Measurements from ENCODE around the gene AFAP1.

Gene AFAP1

DNA sequence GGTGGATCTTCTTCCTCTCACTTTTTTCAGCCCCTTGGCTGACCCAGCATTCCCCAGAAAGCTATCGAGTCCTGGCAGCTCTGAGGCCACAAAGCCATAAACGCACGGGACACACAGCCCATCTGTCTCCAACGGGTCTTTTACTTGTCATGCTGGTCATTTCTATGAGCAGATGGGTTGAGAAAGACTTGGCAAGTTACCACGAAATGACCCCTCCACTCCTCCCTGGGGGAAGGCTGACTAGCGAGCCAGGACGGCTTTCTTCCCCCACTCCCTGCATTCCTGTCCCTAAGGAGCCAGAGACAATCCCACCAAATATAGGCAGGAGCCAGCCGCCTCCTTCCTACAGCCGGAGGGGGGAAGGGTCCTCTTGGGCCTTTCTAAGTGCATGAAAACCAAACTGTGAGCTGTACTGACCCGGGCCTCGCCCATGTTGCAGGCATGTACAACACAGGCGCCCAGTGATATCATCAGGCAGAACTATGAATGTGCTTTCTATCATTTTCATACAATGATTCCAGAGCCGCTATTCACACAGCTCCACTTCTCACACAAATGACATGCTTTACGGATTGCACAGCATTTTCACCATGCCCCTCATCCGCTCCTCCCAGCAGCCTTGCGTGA lies 28.6 kb downstream of the AFAP1 start:
- DNase-seq: peak; percentile 97

DNA sequence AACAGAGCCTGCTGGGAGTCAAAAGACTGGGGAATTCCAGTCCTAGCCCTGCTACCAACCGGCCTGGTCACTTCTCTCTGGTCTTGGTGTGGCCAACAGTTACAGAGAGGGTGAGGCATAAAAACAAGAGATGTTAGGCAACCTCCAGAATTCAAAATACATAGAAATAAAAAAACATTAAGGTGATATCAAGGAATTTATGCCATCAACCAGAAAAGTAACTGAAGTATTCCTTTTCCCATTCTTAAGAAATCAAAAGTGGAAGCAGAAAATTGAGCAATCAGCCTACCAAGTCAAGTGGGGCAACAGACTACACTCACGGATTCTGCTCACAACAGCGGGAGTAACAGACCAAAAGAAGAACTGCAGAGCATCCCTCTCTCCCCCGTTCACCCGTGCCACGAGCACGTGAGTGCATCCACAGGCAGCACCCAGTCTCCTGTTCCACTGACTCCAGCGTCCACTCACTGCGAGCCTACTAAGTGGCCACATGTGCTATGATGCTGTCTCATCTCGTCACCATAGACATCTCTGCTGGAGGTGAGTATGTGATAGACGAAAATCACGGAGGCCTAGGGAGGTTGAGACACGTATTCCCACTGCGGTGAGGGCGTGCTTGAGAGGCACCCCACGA lies 29.3 kb downstream of the AFAP1 start:
- DNase-seq: peak; percentile 62

DNA sequence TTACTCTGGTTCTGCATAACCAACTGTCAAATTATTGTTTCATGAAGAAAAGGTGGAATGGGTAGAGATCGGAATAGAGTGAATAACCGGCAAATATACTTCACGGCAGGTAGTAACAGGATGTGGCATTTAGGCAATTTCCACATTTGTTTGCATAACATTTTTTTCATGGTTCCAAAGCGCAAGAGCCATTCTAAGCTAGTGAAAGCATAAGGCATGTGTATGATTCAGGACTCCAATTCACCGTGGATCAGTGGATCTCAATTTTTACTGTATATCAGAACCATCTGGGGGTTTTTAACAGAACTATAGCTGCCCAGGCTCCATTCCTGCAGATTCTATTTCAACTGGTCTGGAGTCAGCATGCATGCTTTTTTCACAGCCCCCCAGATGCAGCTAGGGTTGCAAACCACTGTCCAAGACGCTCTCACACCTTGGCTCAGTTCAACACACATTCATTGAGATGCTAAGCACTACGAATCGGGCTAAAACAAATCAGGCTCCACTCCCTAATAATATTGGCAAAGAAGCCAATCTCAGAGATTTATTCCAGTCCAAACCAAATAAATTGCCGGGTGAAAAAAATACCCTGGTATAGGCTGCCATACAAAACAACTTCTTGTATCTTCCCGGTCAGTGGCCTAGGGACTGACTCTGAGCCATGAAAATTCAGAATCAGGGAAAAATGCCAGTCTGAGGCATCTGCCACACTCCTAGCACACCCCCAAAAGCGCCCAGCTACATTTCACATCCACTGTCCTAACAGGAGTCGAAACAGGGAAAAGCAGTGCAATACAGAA lies 30.0 kb downstream of the AFAP1 start:
- DNase-seq: peak; percentile 51

DNA sequence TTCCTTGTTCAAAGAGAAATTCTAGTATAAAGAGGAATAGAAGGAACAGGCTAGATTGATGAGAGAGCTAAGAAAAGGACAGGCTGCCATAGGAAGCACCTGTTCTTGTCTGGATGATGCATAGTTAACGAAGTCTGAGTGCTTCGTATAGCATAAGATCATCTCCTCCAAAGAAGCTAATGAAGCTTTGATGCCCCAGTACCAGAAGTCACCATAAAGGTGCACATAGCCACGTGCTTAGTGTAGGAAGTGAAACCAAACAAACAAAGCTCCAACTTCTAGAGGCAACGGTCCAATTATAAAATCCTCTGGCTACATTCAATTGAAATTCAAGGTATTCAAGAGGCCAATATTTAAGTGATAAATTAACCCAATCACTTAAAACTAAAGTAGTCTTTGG lies 31.0 kb downstream of the AFAP1 start:
- DNase-seq: no peak

DNA sequence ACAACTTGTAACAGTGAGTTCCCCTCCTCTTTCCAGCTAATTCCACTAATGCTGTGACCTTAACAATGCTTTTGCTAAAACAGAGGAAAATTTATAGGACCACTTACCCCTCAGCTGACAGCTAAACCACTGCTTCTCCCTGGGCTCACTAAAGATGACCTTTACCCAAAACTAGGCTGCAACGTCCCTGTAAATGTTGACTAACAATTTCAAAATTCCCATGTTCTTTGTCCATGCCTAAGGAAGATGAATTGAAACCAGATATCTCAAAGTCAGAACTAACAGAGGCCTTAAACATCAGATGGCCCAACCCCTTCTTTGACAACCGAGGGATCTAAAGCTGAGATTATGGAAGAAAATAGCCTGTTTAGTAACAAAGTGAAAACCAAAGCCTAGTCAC lies 32.5 kb downstream of the AFAP1 start:
- DNase-seq: no peak

DNA sequence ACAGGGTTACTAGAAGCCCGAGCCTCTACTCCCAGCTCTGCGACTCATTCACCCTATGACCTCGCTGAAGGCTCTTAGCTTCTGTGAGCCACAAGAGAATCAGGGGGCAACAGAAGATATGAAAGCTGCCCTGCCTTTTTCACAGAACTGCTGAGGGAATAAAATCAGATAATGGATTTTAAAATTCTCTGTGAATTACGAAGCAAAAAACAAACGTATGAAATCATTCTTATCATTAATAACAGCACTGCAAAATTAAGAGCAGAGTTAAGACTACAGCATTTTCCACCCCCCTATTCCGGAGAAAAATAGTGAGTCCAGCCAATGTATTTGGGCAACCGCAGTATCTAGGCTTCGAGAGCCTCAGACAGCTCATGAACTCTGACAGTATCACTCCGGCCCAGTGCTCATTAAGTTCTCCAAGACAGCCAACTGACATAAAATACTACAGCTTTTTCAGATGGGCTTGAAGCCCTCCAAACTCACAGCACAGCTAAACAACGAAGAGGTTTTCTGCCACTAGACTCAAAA lies 33.4 kb downstream of the AFAP1 start:
- no peak for DNase-seq

DNA sequence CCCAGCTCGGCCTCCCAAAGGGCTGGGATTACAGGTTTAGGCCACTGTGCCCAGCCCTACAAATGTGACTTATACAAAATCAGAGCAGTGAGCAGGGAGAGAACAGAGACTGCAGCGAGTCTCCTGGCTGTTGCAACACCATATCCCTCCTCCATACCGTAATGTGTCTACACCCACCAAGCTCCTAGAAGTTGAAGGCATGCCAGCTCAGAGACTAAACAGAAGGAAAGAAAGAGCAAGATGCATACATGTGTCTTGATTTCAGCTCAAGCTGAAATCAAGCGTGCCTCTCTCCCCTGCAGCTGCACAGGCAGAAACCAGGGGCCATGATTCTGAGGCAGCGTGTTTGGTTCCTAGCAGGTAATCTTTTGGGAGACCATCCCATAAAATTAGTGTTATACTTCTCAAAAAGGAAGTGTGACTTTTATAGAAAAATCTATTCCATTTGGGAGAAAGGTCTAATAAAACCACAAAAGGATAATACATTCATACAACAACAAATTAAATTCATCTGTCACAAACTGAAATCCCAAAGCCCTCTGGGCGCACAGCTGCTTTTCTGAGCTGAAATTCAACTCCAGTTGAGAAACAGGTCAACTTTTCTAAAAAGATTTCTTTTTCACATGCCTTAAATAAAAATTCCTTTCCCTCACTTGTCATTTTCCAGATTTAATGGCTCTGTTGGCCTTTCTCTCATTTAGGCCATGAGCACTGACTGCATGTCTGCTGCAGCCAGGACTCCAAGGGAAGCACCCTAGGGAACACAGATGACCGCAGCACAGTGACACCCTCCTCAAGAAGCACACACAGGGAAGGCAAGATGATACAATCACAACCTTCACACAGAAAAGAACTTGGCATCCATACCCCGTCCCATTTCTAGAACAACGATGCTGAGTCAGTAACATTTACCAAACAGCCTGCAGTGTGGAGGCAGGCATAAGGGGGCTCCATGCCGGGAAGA lies 34.4 kb downstream of the AFAP1 start:
- DNase-seq: peak; percentile 95

DNA sequence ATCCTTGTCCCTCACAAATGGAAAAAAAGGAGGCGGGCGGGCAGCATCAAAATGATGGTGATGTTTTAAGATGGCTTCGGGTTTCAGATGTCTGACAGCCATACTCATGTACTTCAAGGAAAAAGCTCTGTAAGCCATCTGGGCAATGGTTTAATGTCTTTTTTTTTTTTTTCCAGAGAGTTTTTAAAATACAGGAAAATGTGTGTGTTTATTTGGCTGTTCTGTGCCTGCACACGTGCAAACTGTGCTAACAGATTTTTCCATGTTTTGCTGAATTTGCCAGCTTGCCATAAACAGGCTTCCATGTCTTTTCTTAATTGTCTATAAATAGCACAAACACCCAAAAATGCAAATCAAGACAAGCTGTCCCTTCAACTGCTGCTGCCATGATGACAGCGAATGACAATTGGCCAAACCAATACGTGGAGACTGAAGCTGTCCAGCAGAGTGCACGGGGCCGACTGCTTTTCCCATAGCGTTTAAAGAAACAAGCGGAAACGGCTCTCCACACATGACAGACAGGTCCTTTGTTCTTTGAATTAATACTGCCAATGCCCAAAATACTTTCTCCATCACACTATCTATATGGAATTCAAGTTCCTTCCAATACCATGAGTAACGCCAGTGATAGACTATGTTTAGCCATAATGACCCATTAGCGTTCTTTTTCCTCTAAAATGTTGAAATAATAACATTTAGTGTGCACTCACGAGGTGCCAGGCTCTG lies 35.7 kb downstream of the AFAP1 start:
- DNase-seq: peak; percentile 91

DNA sequence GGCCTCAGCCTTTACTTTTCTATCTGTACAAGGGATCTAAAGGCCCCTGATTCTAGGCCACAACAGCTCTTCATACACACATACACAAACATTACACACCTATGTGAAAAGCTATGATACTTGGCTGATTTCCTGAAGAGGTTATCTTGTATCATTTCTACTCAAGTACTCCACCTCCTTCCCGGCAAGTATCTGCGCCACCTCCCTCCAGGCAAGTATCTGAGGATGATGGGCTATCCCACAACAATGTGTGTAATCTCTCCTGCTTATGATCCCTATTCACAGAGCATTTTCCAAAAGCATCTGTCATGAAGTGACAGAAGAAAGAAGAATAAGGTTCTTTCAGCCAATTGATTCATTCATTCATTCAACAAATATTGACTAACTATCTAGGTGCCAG lies 36.8 kb downstream of the AFAP1 start:
- DNase-seq: no peak

DNA sequence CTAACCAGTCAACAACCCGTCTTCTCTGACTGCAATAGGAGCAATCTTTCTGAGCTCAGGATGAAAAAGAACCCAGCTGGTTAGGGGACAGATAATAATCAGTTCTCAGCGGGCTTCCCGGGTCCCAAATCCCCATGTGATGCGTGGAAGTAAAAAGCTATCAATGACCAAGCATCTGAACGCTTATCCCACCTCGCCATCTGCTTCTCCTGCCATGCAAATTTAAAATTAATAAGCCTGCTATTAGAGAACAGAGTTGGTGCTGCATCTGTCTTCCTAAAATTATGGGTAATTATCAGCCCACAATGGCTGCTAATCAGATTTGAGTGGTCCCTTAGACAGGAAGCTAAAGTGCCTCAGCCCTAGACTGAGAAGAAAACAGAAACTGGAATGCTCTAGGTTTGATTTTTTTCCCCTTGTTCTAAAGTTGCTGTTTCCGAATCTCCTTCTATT lies 37.5 kb downstream of the AFAP1 start:
- DNase-seq: no peak

DNA sequence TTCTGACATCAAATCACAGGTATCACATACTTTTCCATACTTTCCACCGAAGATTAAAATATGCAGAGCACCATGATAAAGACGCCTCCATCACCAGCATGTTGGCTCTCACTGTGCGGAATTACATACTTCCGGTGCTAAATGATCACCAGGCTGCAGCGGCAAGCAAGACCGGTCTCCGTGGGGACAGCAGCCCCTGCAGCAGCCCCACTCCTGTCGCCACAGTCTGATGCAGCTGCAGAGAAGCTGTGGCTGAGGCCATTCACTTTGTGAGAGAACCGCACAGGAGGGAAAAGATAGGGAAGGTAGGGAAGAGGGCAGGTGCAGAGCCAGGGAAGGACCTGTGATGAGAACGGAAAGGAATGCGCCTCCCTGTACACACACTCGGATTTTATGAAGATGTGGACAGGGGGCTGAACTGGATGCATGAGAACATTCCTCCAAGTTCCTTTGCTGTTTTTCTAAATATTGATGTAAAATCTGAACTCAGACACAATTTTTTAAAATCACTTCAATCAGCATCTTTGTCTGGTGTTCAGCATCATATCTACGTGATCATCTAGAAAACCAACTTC lies 38.3 kb downstream of the AFAP1 start:
- no peak for DNase-seq

DNA sequence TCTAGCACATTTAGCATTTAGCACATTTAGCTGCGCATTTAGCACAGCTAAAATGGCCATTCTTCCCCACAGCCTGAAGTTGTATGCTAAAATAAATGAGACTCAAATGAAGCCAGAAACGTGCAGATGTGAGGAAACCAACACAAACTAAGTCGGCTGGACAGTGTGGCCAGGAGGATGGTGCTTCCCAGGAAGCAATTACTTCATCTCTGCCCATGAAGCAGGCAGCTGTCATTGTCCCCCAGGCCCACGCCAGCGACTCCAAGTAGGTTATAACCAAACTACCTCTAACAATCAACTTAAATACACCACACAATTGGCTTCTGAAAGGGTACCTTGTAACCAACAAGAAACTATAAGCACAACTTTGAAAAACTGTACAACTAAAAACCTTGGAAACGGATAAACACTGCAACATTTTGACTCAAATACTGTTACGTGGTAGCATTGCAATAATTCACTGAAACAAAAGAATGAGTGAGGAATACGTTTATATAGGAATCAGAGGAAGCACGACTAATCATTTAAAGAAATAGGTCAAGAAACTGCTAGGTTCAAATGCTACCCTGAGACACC lies 39.2 kb downstream of the AFAP1 start:
- DNase-seq: no peak

DNA sequence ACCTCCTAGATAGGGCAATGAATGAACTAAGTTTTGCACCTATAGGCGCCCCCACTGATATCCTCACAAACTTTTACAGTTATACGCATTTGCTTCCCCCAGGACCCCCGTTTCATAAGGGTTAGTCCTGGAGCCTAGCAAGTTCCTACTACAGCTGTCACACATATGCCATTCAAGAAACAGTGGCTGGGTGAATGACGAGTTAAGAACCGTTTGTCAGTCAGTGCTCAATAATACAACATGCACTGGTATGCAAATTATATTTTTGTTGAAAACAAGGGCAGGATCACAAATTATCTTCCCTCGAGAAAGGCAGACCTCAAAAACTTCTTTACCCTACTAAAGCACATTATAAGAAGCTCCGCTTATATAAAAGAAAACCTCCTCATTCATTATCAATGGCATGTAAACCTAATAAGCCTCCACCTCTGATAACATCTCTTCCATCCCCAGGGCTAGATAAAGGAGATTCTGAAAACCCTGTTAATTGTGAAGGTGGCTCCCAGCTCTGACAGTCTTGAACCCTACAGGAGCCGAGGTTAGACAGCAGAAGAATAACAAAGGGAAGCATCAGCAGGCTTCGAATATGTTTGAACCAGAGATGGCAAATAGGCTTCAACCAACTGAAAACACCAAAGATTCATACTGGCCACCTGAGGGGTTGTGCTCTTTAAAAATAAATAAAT lies 40.3 kb downstream of the AFAP1 start:
- DNase-seq: no peak

DNA sequence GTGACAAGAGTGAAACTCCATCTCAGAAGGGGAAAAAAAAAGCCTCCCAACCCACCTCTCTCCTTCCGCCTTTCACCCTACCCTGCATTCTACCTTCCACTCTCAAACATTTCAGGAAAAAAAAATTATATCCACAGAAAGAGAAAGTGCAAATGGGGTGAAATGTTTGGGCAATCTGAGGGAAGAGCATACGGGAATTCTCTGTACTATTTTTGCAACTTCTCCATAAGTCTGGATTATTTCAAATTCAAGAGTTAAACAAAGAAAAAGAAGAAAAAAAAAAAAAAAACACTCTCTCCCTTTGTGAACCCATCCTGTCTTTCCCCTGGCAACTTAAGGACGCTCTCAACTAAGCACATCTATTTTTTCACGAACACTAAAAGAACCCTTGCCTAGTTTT lies 41.3 kb downstream of the AFAP1 start:
- DNase-seq: no peak

DNA sequence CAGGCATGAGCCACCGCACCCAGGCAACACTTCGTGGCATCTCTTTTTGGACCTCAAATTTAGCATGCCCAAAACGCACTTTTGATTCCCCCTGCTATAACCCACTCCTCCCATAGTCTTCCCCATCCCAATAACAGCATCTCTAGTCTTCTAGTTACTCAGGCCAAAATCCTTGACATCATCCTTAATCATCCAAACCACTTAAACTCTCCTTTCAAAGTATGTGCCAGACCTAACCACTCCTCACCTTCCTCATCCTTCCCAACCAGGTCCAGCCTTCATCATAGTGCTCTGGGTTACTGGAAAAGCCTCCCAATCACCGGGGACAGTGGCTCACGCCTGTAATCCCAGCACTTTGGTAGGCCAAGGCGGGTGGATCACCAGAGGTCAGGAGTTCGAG lies 41.9 kb downstream of the AFAP1 start:
- DNase-seq: no peak

DNA sequence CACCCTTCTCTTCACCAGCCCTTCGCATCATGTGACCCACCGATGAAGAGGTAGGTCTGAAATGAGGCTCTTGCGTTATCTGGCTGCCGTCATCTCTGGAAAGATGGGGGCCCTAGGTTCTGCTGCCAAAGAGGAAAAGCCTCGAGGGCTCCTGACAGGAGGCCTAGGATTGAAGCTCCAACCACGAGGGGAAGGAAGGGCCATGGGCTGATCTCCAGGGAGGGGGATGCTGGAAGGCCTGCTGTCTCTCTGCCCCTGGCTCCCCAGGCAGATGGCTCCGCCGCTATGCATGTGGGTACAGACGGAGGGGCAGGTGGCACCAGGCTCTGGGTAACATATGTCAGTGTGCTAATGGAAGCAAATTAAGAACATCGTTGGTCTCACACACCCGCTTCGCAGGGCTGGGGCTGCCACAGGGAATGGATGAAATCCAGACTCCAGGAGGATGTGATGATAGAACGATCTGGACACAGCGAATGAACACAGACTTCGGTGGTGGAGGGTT lies 44.9 kb downstream of the AFAP1 start:
- DNase-seq: no peak

DNA sequence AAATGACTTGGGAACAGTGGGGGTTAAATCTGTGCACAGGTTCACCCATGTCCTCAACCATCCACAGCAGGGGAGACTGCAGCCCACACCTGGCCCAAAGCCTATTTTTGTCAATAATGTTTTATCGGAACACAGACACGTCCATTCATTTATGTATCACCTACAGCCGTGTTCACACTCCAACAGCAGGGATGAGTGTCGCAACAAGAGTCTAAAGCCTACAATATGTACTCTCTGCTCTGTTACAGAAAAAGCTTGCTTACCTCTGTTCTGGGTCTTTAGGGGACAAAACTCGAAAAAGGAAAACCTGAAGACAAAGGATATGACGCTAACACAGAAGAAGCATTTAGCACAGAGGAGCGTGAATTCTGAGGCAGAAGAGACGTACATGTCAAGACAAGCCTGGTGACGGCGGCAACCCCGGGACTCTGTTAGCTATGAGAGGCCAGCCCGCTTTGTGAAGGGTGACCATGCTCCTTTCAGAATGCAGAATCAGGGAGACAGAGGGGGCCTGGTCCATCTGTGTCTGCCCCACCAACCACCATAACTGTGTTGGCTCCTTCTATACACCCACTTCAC lies 45.5 kb downstream of the AFAP1 start:
- DNase-seq: no peak

DNA sequence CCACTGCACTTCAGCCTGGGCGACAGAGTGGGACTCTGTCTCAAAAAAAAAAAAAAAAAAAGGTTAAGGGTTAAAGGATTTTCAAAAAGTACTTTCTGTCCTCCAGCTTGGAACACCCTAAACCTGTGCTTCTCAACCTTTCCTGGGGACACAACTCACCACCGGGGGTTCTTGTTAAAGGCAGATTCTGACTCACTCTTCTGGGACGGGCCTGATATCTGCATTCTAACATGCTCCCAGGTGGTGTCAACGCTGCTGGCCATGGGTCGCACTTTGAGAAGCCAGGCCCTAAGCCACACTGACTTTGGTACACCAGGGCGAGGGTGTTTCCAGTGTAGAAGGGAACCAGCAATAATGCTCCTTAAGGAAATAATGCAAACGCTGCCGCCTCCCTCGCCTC lies 46.1 kb downstream of the AFAP1 start:
- DNase-seq: no peak

DNA sequence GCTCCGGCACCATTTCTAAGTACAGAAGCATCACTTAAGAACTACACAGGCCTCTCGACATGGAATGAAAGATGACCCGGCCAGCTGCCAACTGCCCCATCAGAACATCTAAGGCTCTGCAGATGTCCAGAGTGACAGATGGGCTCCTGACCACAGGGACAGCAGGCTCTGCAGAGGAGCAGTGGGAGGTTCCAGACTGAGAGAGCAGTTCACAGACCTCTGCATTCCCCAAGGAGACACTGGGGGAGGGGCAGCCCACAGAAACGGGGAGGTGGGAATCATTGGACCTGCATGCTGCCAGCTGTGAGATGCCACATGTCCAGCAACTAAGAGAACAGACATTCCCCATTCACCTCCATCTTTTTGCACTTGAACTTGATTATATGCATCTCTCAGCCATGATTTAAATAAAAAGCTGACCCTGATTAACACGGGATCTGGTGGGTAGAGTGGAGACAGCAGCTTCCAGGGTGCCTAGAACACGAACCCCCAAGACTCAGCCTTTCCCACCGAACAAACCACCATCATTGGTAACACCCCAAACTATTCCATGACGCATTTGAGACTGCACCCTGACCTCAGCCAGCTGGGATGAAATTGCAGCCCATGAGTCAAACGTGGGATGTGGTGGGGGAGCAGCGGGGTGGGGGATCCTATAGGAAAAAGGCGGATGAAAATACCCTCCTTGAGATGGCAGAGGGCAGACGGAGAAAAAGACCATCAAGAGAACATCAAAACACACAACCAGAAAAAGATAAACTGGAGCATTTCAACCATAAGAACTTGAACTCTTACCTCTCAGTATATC lies 47.2 kb downstream of the AFAP1 start:
- DNase-seq: peak; percentile 83

All from fibroblast of skin of abdomen (primary cell).